ENCODE data around the gene CCDC51. TPM values are rescaled to one million over a fixed set of nuclear protein-coding genes. Genes with fewer than 3 reads are reported as not detected.

Gene CCDC51
- total RNA-seq, 1 experiment from 2014 or later = 11.0 TPM

Other genes with a start within 250 kb of the CCDC51 start
- not detected in 2 replicates for gene CAMP, start 216.6 kb downstream of the CCDC51 start, total RNA-seq (2014; rRNA removed; shearing (Covaris generic))
- gene ZNF589, start 199.0 kb downstream of the CCDC51 start, total RNA-seq (2014; rRNA removed; shearing (Covaris generic)) = 0.47 and 1.1 TPM in 2 replicates
- 22.0 and 31.0 TPM in 2 replicates for gene NME6, start 138.8 kb downstream of the CCDC51 start, total RNA-seq (2014; rRNA removed; shearing (Covaris generic))
- gene SPINK8, start 106.5 kb downstream of the CCDC51 start, total RNA-seq (2014; rRNA removed; shearing (Covaris generic)) = not detected in 2 replicates
- not detected in 2 replicates for gene FBXW12, start 67.9 kb downstream of the CCDC51 start, total RNA-seq (2014; rRNA removed; shearing (Covaris generic))
- 4.1 and 8.9 TPM in 2 replicates for gene PLXNB1, start 10.0 kb downstream of the CCDC51 start, total RNA-seq (2014; rRNA removed; shearing (Covaris generic))
- 479 and 535 TPM in 2 replicates for gene TMA7, start 138 bp upstream of the CCDC51 start, total RNA-seq (2014; rRNA removed; shearing (Covaris generic))
- gene ATRIP, start 6.6 kb upstream of the CCDC51 start, total RNA-seq (2014; rRNA removed; shearing (Covaris generic)) = 4.9 and 7.2 TPM in 2 replicates
- gene SHISA5, start 64.1 kb upstream of the CCDC51 start, total RNA-seq (2014; rRNA removed; shearing (Covaris generic)) = 282 and 311 TPM in 2 replicates
- 19.5 and 31.0 TPM in 2 replicates for gene PFKFB4, start 116.7 kb upstream of the CCDC51 start, total RNA-seq (2014; rRNA removed; shearing (Covaris generic))
- 0.17 and 2.7 TPM in 2 replicates for gene UCN2, start 123.7 kb upstream of the CCDC51 start, total RNA-seq (2014; rRNA removed; shearing (Covaris generic))
- 17.0 and 33.1 TPM in 2 replicates for gene COL7A1, start 155.2 kb upstream of the CCDC51 start, total RNA-seq (2014; rRNA removed; shearing (Covaris generic))
- 147 and 314 TPM in 2 replicates for gene UQCRC1, start 169.5 kb upstream of the CCDC51 start, total RNA-seq (2014; rRNA removed; shearing (Covaris generic))
- gene TMEM89, start 181.7 kb upstream of the CCDC51 start, total RNA-seq (2014; rRNA removed; shearing (Covaris generic)) = not detected in 2 replicates
- 15.2 and 21.3 TPM in 2 replicates for gene SLC26A6, start 195.3 kb upstream of the CCDC51 start, total RNA-seq (2014; rRNA removed; shearing (Covaris generic))
- 3.8 and 5.2 TPM in 2 replicates for gene CELSR3, start 222.8 kb upstream of the CCDC51 start, total RNA-seq (2014; rRNA removed; shearing (Covaris generic))
- gene NCKIPSD, start 245.8 kb upstream of the CCDC51 start, total RNA-seq (2014; rRNA removed; shearing (Covaris generic)) = 34.2 and 35.4 TPM in 2 replicates

All from M059J (cell line).